SK-N-MC (cell line): ENCODE results near the gene FAAP20.

Experiments
- EZH2 ChIP-seq: fragments of 200-600 bp; sonication (generic); IDR thresholded peaks from one replicate; pipeline ENCODE4 v1.6.1; 2017; ENCODE audit warnings: antibody characterized with exemption
- FOXP2 ChIP-seq: optimal IDR thresholded peaks from 2 replicates; pipeline ENCODE3; 2011; ENCODE audit warnings: mild to moderate bottlenecking, moderate library complexity; ENCODE audit not compliant: insufficient read depth; ENCODE audit errors: extremely low read length, control extremely low read depth
- POLR2AphosphoS5 ChIP-seq: IDR thresholded peaks from 2 replicates; pipeline ENCODE4 v1.6.1; 2012; ENCODE audit warnings: mild to moderate bottlenecking, low read depth, low read length, borderline replicate concordance

DNA sequence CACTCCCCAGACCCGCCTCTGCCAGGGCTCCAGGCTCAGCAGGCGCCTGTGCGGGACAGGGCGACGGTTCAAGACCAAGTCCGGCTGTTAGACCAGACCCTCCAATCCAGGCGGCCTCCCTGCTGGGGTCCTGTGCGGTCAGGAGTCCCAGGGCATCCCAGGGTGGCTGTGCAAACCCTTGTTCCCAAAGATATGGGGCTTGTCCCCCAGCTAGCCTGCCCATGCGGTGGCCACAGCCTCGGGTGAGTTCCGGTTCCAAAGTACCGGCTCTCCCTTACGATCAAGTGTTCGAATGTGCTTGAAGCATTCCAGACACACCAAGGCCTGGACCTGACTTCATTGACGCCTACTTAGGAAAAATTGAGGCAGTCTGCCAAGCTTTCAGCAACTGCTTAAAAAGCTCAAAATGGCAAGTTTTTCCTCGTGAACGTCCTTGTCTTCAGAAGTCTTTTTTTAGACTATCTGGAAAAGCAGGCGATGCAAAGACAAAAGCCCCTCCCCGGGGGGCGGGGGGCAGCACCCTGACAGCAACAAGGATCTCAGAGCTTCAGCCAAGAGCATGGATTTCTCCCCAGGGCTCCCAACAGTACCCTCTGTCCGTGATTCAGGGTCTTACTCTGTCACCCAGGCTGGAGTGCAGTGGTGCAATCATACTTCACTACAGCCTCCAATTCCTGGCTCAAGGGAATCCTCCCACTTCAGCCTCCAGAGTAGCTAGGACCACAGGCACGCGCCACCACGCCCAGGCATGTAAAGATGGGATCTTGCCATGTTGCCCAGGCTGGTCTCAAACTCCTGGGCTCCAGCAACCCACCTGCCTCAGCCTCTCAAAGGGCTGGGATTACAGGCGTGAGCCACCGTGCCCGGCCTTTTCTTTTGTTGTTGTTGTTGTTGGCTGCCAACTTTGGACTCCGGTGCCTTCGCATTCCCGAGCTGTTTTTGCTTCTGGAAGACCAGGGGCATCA, 2.3 kb downstream of the FAAP20 start:
- TF ChIP-seq POLR2AphosphoS5 (no peak), FOXP2 (no peak), EZH2 (no peak)
